Prostate gland (tissue), 2 donors: ENCODE results near the gene PKP4. TPM values are rescaled to one million over a fixed set of nuclear protein-coding genes. Genes with fewer than 3 reads are reported as not detected.

Source experiments
- DNase-seq: peaks from one replicate; pipeline ENCODE4 v3.0.0-alpha.2; 2019; ENCODE audit warnings: low spot score
- H3K27ac ChIP-seq, 2 donors: fragments of 200-600 bp; sonication (generic); 2 replicates each; pipeline ENCODE4 v1.5.1; 2017 to 2019
- H3K27me3 ChIP-seq: fragments of 200-600 bp; sonication (generic); replicated peaks from 2 replicates; pipeline ENCODE4 v1.5.1; 2019; ENCODE audit not compliant: insufficient read depth
- H3K36me3 ChIP-seq, 2 donors: fragments of 200-600 bp; sonication (generic); 1 replicate in 1 of 2; 2 replicates in 1 of 2; pipeline versions ENCODE4 v1.5.1 to v1.8.1; 2017 to 2019
- H3K4me1 ChIP-seq: fragments of 200-600 bp; sonication (generic); replicated peaks from 2 replicates; pipeline ENCODE4 v1.5.1; 2019
- H3K4me3 ChIP-seq, 2 donors: fragments of 200-600 bp; sonication (generic); 2 replicates each; pipeline ENCODE4 v1.5.1; 2017 to 2019
- H3K9me3 ChIP-seq: fragments of 200-600 bp; sonication (generic); 2 replicates; pipeline ENCODE4 v1.5.1; 2017
- CTCF ChIP-seq, 4 experiments: fragments of 200-600 bp in 2 of 4; fragments of 450-650 bp in 2 of 4; sonication (generic) in 2 of 4; IDR thresholded peaks; 1 replicate in 3 of 4; 2 replicates in 1 of 4; pipeline ENCODE4 v1.5.1; 2016 to 2019; ENCODE audit warnings: antibody characterized with exemption in 4 of 4, mild to moderate bottlenecking in 2 of 4, moderate library complexity in 2 of 4
- POLR2A ChIP-seq: fragments of 450-650 bp; IDR thresholded peaks from one replicate; pipeline ENCODE4 v1.6.1; 2016; ENCODE audit warnings: antibody characterized with exemption, mild to moderate bottlenecking
- POLR2AphosphoS5 ChIP-seq: sonication (generic); formaldehyde crosslinking; IDR thresholded peaks from one replicate; pipeline ENCODE4 v1.6.1; 2017; ENCODE audit warnings: antibody characterized with exemption
- WGBS: methylation state at CpG from one replicate; pipeline ENCODE4 v1.1.5; 2018; 5-methylcytosine and 5-hydroxymethylcytosine counted together
- intact Hi-C: fragments of 100-400 bp; cut with DNase I; formaldehyde crosslinking; loops from one replicate; pipeline ENCODE4 v1.14.2; 2022
- total RNA-seq, 2 donors: library from RNA; depleted of rRNA; stranded (reverse); fragments of >200 nt; gene quantifications; one replicate each; pipeline ENCODE4 v1.1.0, GENCODE V29; 2016

PKP4 gene
- total RNA-seq, 2 donors from 2014 or later, result 49.0 to 57.9 TPM

- no peaks in the 10 kb centered on the region for H3K27me3 ChIP-seq
- H3K4me3 ChIP-seq, result no peak overlapping the region
- H3K4me1 ChIP-seq, result no peaks in the 10 kb centered on the region
- no peaks in the 10 kb centered on the region for H3K36me3 ChIP-seq
- intact Hi-C loops, result no loop called here
- no peaks in the 10 kb centered on the region for H3K9me3 ChIP-seq
- no peak overlapping the region for H3K27ac ChIP-seq
- no peak for TF ChIP-seq POLR2AphosphoS5
- TF ChIP-seq POLR2A, result no peak
- no peak for TF ChIP-seq CTCF (IDR thresholded peaks at IDR 0.05)
- no peak for DNase-seq
- WGBS, result 97% methylated on average over 3 of the region's 3 CpGs
Observed at GRCh38 chr2:158655628-158656027, 198.9 kb downstream of the PKP4 start.

DNA sequence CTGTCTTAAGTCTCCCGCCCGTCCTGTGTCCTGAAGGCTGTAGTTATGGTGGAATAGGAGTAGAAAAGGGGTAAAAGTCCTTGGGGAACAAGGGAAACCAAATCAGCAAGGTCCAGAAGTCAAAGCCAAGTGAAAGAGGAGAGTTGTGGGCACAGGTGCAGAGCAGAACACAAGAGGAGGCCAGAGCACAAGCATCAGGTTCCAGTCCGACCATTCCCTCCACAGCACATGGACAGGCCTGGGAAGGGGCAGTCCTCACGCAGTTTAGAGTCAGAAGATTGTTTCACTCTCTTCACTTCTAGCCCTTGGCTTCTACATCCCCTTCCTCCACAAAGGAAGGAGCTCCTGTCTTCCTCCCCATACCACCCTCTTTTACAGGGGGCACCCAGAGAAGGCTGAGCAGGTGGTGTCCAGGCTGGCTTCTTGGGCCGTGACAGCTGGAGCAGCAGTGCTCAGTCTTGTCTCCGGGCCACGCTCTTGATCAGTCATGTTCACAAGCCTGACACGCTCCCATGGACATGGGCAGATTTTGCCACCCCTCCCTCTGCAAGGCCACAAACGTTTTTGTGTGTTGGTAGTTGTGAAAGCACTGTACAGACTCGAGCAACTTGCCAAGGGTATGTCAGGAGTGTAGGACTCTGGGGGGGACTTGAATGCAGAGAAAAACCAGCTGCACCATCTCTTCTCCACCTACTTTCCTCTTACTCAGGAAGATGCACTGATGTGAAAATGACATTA lies 199.9 kb downstream of the PKP4 start:
- DNase-seq, result no peak
- no peak overlapping the region for H3K4me3 ChIP-seq
- no peaks in the 10 kb centered on the region for H3K9me3 ChIP-seq
- no peaks in the 10 kb centered on the region for H3K27me3 ChIP-seq
- no peaks in the 10 kb centered on the region for H3K4me1 ChIP-seq
- TF ChIP-seq CTCF (IDR thresholded peaks at IDR 0.05) (no peak), POLR2A (no peak), POLR2AphosphoS5 (no peak)
- H3K36me3 ChIP-seq, result no peaks in the 10 kb centered on the region
- H3K27ac ChIP-seq, result no peak overlapping the region
- 80% methylated on average over 9 of the region's 10 CpGs for WGBS
- intact Hi-C loops, result no loop called here

DNA sequence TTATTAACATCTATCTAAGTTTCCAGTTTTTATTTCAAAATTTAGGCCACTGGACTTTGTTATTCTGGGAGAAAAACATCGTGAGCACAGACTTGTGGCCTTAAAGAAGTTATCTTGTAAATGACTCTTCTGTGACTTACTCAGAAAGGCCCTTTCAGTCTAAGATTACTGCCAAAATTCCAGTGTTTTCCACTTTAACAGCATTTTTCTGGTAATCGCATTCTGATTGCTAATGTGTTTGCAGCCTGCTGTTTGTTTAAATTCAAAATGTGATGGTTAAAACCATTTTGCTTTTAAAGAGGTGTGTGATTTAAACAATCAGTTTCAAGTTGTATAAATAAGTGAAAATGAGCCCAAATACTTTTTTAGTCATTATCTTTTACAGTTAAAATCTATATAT lies 201.6 kb downstream of the PKP4 start:
- Histone ChIP-seq H3K4me1 (no peaks in the 10 kb centered on the region), H3K4me3 (no peak overlapping the region), H3K27ac (no peak overlapping the region), H3K9me3 (no peaks in the 10 kb centered on the region), H3K27me3 (no peaks in the 10 kb centered on the region), H3K36me3 (no peaks in the 10 kb centered on the region)
- DNase-seq, result no peak
- 54% methylated on average over 2 of the region's 2 CpGs for WGBS
- TF ChIP-seq CTCF (IDR thresholded peaks at IDR 0.05) (no peak), POLR2AphosphoS5 (no peak), POLR2A (no peak)
- intact Hi-C loops, result no loop called here

GRCh38 chr2:158659483-158659882 lies 202.7 kb downstream of the PKP4 start:
- intact Hi-C loops, result no loop called here
- H3K27ac ChIP-seq, result no peak overlapping the region
- no peaks in the 10 kb centered on the region for H3K36me3 ChIP-seq
- 86% methylated on average over 1 of the region's 1 CpG for WGBS
- no peak for TF ChIP-seq POLR2A
- H3K9me3 ChIP-seq, result no peaks in the 10 kb centered on the region
- H3K4me3 ChIP-seq, result no peak overlapping the region
- DNase-seq, result no peak
- H3K4me1 ChIP-seq, result no peaks in the 10 kb centered on the region
- H3K27me3 ChIP-seq, result no peaks in the 10 kb centered on the region

DNA sequence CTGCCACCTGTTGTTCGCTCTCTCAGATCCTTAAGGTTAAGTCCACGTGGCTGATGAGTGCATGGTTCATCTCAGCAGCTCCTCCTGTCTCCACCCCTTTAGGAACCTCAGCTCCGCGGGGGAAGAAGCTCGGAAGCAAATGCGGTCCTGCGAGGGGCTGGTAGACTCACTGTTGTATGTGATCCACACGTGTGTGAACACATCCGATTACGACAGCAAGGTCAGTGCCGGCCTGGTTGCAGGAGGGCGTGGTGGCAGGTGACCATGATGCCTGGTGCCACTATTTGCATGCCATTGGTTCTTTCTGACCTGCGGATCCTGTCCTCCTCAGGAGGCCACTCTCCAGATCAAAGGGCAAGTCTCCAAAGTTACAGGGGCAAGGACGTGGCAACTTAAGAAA lies 204.5 kb downstream of the PKP4 start:
- Histone ChIP-seq H3K4me1 (no peaks in the 10 kb centered on the region), H3K9me3 (no peaks in the 10 kb centered on the region), H3K27ac (no peak overlapping the region), H3K4me3 (no peak overlapping the region), H3K27me3 (no peaks in the 10 kb centered on the region), H3K36me3 (no peaks in the 10 kb centered on the region)
- WGBS, result 94% methylated on average over 14 of the region's 14 CpGs
- intact Hi-C loops, result no loop called here
- DNase-seq, result no peak
- TF ChIP-seq POLR2AphosphoS5 (no peak), CTCF (IDR thresholded peaks at IDR 0.05) (no peak), POLR2A (no peak)
